ENCODE data around the gene OR4K15.

The OR4K15 gene

GRCh38 chr14:19993438-19993837, 18.0 kb downstream of the OR4K15 start:
- TF ChIP-seq CTCF (IDR thresholded peaks at IDR 0.05; ENCODE audit: control insufficient read depth, insufficient read depth, low read depth, low read length, missing control alignments) = no peak
- DNase-seq (ENCODE audit: low read depth) = no peak
- no peak overlapping the region for H3K4me3 ChIP-seq (ENCODE audit: control insufficient read depth, low read depth, low read length)

- no peak within 1 kb of the TSS for H3K4me3 ChIP-seq (ENCODE audit: control insufficient read depth, low read depth, low read length)
- no peak for DNase-seq (ENCODE audit: low read depth)
- TF ChIP-seq CTCF (IDR thresholded peaks at IDR 0.05; ENCODE audit: control insufficient read depth, insufficient read depth, low read depth, low read length, missing control alignments) = no peak
These were observed 26.5 kb downstream of the OR4K15 start, which contains the start of gene OR4Q2 for GRCh38 chr14:20001863-20002262. Gene OR4Q2 (plus strand): TSS chr14:20002163.

- no peak overlapping the region for H3K4me3 ChIP-seq (ENCODE audit: control insufficient read depth, low read depth, low read length)
- no peak for DNase-seq (ENCODE audit: low read depth)
- TF ChIP-seq CTCF (IDR thresholded peaks at IDR 0.05; ENCODE audit: control insufficient read depth, insufficient read depth, low read depth, low read length, missing control alignments) = no peak
These were observed 26.9 kb downstream of the OR4K15 start for GRCh38 chr14:20002319-20002718.

- no peak for TF ChIP-seq CTCF (IDR thresholded peaks at IDR 0.05; ENCODE audit: control insufficient read depth, insufficient read depth, low read depth, low read length, missing control alignments)
- DNase-seq (ENCODE audit: low read depth) = no peak
- H3K4me3 ChIP-seq (ENCODE audit: control insufficient read depth, low read depth, low read length) = no peak overlapping the region
These were observed 32.8 kb downstream of the OR4K15 start for GRCh38 chr14:20008156-20008555.

GRCh38 chr14:20019257-20019865, 44.0 kb downstream of the OR4K15 start, which contains the start of gene OR4K14:
Gene OR4K14 (minus strand): TSS chr14:20019307. CDS start chr14:20015193, 4,114 bp downstream.
- TF ChIP-seq CTCF (IDR thresholded peaks at IDR 0.05; ENCODE audit: control insufficient read depth, insufficient read depth, low read depth, low read length, missing control alignments) = no peak
- DNase-seq (ENCODE audit: low read depth) = no peak
- H3K4me3 ChIP-seq (ENCODE audit: control insufficient read depth, low read depth, low read length) = no peak within 1 kb of the TSS

Measured in AG09309 (cell line).